Measurements from ENCODE around the gene ZBTB8OS.
"Not testable (repeated sequence)": the region's sequence is repeated elsewhere in the genome, so short reads cannot be mapped to it uniquely, and the experiment has no call there.

DNA sequence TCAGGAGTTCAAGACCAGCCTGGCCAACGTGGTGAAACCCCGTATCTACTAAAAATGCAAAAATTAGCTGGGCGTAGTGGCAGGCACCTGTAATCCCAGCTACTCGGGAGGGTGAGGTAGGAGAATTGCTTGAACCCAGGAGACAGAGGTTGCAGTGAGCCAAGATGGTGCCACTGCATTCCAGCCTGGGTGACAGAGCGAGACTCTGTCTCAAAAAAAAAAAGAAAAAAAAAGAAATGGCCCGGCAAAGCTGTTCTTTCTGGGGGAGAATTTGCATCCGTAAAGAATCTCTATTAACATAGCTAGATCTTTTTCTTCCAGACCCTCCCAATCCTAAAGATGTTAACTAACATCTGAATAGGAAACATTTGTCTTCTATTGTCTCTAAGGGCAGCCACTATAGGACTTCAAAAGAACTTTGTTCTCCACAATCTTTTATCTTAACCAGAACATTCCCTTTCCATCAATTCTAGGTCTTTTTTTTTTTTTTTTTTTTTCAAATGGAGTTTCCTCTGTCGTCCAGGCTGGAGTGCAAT is 8.0 kb downstream of the ZBTB8OS start:
- TF ChIP-seq POLR2AphosphoS5, POLR2A (IDR thresholded peaks at IDR 0.05): not testable (repeated sequence)
- TF ChIP-seq, protein P1, sequence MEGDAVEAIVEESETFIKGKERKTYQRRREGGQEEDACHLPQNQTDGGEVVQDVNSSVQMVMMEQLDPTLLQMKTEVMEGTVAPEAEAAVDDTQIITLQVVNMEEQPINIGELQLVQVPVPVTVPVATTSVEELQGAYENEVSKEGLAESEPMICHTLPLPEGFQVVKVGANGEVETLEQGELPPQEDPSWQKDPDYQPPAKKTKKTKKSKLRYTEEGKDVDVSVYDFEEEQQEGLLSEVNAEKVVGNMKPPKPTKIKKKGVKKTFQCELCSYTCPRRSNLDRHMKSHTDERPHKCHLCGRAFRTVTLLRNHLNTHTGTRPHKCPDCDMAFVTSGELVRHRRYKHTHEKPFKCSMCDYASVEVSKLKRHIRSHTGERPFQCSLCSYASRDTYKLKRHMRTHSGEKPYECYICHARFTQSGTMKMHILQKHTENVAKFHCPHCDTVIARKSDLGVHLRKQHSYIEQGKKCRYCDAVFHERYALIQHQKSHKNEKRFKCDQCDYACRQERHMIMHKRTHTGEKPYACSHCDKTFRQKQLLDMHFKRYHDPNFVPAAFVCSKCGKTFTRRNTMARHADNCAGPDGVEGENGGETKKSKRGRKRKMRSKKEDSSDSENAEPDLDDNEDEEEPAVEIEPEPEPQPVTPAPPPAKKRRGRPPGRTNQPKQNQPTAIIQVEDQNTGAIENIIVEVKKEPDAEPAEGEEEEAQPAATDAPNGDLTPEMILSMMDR (IDR thresholded peaks at IDR 0.05): not testable (repeated sequence)

Data from breast epithelium (tissue), 3 donors.